A172 (cell line): ENCODE results near the gene AP2B1. TPM values are rescaled to one million over a fixed set of nuclear protein-coding genes. Genes with fewer than 3 reads are reported as not detected.
A peak's percentile ranks its signal among the peaks of the same experiment; 100 is the strongest.
"Not testable (repeated sequence)": the region's sequence is repeated elsewhere in the genome, so short reads cannot be mapped to it uniquely, and the experiment has no call there.

Experiments used
- DNase-seq: peaks from one replicate; pipeline ENCODE4 v3.0.0-alpha.2; 2015; ENCODE audit warnings: low spot score
- total RNA-seq: library from RNA; depleted of rRNA; stranded (reverse); fragments of >200 nt; shearing (Covaris generic); gene quantifications from 2 replicates; pipeline ENCODE4 v1.2.3, GENCODE V29; 2014; rRNA removed

Gene AP2B1
- 96.1 and 98.1 TPM in 2 replicates for total RNA-seq

GRCh38 chr17:35587074-35587961, at the start of gene AP2B1:
Gene AP2B1 (plus strand): TSS chr17:35587322. CDS start chr17:35594031, 6,709 bp downstream.
- DNase-seq: peak; percentile 97

GRCh38 chr17:35537601-35538141, 49.5 kb upstream of the AP2B1 start, which contains the start of gene SLFN12L:
Gene SLFN12L (minus strand): TSS chr17:35537678. CDS start chr17:35522364, 15,314 bp downstream.
- DNase-seq: no peak

- DNase-seq: no peak
Observed at GRCh38 chr17:35539659-35540026, 47.5 kb upstream of the AP2B1 start.

- DNase-seq: peak; percentile 59
Observed at GRCh38 chr17:35540589-35541404, 46.3 kb upstream of the AP2B1 start.

- DNase-seq: no peak
Observed at GRCh38 chr17:35541434-35541833, 45.7 kb upstream of the AP2B1 start.

- no peak for DNase-seq
Observed at GRCh38 chr17:35542990-35543389, 44.1 kb upstream of the AP2B1 start.

GRCh38 chr17:35543856-35544255, 43.3 kb upstream of the AP2B1 start:
- no peak for DNase-seq

GRCh38 chr17:35545150-35545549, 42.0 kb upstream of the AP2B1 start:
- DNase-seq: no peak

- DNase-seq: no peak
Observed at GRCh38 chr17:35546487-35546886, 40.6 kb upstream of the AP2B1 start.

- no peak for DNase-seq
Observed at GRCh38 chr17:35548208-35548810, 38.8 kb upstream of the AP2B1 start.

GRCh38 chr17:35548978-35549377, 38.1 kb upstream of the AP2B1 start:
- DNase-seq: no peak

- DNase-seq: no peak
Observed at GRCh38 chr17:35553310-35553709, 33.8 kb upstream of the AP2B1 start.

GRCh38 chr17:35554668-35555067, 32.5 kb upstream of the AP2B1 start:
- DNase-seq: no peak

- no peak for DNase-seq
Observed at GRCh38 chr17:35555691-35556090, 31.4 kb upstream of the AP2B1 start.

GRCh38 chr17:35557353-35557752, 29.8 kb upstream of the AP2B1 start:
- no peak for DNase-seq

- DNase-seq: no peak
Observed at GRCh38 chr17:35559495-35560210, 27.5 kb upstream of the AP2B1 start.

GRCh38 chr17:35560703-35561102, 26.4 kb upstream of the AP2B1 start, which contains the start of gene SLFN14:
Gene SLFN14 (minus strand): TSS chr17:35560819. CDS start chr17:35558062, 2,757 bp downstream.
- no peak for DNase-seq

GRCh38 chr17:35563181-35563580, 23.9 kb upstream of the AP2B1 start:
- not testable (repeated sequence) for DNase-seq

GRCh38 chr17:35566968-35567367, 20.2 kb upstream of the AP2B1 start:
- no peak for DNase-seq

- peak; percentile 55 for DNase-seq
Observed at GRCh38 chr17:35568561-35568960, 18.6 kb upstream of the AP2B1 start.

- DNase-seq: no peak
Observed at GRCh38 chr17:35569405-35569804, 17.7 kb upstream of the AP2B1 start.
